HG03442 (cell line): ENCODE measurements around the gene GYPE.
"Not testable (repeated sequence)": the region's sequence is repeated elsewhere in the genome, so short reads cannot be mapped to it uniquely, and the experiment has no call there.

ENCODE experiments used
- ATAC-seq: cut with Tn5 transposase; IDR thresholded peaks from one replicate; pipeline ENCODE4 v1.9.1; 2021; ENCODE audit warnings: mild to moderate bottlenecking, moderate library complexity; ENCODE audit not compliant: unreplicated experiment

GYPE gene

DNA sequence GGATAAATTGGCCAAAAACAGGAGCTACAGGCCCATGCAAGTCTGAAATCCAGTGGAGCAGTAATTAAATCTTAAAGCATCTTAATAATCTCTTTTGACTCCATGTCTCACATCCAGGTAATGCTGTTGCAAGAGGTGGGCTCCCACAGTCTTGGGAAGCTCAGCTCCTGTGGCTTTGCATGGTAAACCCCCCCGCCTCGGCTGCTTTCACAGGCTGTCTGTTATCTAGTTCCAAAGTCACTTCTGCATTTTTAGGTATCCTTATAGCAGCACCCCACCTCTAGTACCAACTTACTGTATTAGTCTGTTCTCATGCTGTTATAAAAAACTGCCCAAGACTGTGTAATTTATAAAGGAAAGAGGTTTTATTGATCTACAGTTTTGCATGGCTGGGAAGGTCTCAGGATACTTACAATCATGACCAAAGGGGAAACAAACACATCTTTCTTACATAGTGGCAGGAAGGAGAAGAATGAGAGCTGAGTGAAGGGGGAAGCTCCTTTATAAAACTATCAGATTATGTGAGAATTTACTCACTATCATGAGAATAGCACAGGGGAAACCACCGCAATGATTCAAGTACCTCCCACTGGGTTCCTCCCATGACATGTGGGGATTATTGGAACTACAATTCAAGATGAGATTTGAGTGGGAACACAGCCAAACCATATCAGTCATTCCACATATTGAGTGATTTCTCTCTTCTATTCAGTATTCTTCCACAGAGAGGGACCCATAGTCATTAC is 34.7 kb downstream of the GYPE start:
- ATAC-seq: not testable (repeated sequence)

- not testable (repeated sequence) for ATAC-seq
Observed at GRCh38 chr4:143869925-143870324, 35.4 kb downstream of the GYPE start.

- not testable (repeated sequence) for ATAC-seq
Observed at GRCh38 chr4:143862716-143863115, 42.6 kb downstream of the GYPE start.

DNA sequence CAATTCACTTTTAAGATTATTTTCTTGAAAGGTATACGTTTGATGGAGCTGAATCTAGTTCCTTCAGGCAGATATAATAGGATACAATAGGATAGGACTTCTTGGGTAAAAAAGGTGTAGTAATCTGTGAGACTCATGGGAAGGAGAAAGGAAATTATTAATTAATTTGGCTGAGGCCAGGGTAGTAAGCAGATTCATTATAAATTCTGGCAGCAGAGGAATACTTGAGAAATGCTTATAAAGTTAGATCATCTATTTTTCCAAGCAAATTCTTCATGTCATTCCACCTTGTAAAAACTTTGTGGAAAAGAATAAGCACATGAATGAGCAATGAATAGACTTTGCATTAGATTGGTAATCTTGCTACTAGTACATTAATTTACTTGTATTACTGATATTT is 46.9 kb downstream of the GYPE start:
- ATAC-seq: no peak

- not testable (repeated sequence) for ATAC-seq
Observed at GRCh38 chr4:143857391-143858336, 47.7 kb downstream of the GYPE start.

DNA sequence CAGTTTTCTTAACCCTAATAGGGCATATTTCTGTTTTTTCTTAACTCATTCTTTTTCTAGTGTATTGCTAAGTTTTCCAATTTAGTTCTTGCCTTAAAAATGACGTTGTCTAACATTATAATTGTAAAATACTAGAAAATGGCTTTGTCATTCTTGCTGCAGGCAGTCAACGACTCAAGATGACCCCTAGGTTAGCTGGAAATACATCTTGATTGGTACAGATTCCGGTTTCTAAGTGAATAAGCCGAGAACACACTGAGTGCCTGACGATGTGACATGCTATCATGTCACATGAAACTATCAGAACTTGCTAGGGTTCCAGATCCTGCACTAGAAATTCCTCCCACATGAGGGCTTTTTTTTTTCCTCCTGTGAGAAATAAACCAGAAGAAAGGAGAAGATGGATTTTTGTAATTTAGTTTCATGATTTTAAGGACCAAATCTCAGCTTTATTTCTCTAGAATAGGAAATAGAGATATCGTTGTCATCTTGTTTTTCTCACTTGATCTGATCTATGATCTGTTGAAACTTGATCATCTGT is 49.3 kb downstream of the GYPE start:
- not testable (repeated sequence) for ATAC-seq

GRCh38 chr4:143854645-143855044 is 50.7 kb downstream of the GYPE start:
- ATAC-seq: not testable (repeated sequence)

- ATAC-seq: not testable (repeated sequence)
Observed at GRCh38 chr4:143849296-143849695, 56.1 kb downstream of the GYPE start.

- ATAC-seq: not testable (repeated sequence)
Observed at GRCh38 chr4:143843506-143843832, 61.9 kb downstream of the GYPE start.

DNA sequence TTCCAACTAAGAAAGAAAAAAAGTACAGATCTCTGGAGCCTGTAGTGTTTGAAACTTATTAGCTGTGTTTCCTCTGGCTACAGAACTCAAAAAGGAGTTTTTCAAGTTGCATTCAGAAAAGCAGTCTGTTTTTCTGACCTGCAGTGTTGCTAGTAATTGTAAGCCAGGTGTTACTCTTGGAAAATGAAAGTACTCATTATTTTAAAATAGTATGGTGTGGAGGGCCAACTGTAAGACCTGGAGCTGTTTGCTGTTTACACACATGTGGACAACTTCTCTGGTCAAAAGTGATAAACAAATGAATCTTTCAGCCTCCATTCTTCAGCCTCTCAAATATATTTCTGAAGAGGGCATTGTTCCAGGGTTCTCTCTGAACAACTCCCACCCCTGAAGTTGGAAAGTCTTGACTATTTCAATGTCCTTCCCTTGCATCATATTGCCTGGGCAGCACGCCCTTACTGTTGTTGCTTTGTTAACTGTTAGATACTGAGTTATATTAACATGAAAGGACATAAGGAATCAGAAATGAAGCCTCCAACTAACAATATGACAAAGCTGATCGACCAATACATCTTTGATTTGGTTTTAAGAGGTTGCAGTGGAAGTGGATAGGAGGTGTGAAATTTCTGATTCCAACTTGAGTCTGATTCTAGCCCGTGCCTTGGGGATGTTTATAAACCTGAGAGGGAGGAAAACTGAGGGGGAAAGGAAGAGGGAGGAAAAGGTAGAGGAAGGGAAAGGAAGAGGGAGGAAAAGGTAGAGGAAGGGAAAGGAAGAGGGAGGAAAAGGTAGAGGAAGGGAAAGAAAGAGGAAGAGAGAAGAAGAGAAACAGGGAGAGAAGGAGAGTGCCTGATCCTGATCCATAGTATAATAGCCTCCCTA is 62.5 kb downstream of the GYPE start:
- ATAC-seq: not testable (repeated sequence)

- ATAC-seq: not testable (repeated sequence)
Observed at GRCh38 chr4:143839413-143839812, 65.9 kb downstream of the GYPE start.

- ATAC-seq: not testable (repeated sequence)
Observed at GRCh38 chr4:143834196-143834595, 71.2 kb downstream of the GYPE start.

GRCh38 chr4:143833676-143834075 is 71.7 kb downstream of the GYPE start:
- ATAC-seq: not testable (repeated sequence)

DNA sequence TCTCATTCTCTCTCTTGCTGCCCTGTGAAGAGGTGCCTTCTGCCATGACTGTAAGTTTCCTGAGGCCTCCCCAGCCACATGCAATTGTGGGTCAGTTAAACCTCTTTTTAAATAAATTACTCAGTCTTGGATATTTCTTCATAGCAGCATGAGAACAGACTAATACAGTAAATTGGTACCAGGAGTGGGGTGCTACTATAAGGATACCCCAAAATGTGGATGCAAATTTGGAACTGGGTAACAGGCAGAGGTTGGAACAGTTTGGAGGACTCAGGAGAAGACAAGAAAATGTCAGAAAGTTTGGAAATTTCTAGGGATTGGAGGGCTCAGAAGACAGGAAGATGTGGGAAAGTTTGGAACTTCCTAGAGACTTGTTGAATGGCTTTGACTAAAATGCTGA is 74.8 kb downstream of the GYPE start:
- not testable (repeated sequence) for ATAC-seq

DNA sequence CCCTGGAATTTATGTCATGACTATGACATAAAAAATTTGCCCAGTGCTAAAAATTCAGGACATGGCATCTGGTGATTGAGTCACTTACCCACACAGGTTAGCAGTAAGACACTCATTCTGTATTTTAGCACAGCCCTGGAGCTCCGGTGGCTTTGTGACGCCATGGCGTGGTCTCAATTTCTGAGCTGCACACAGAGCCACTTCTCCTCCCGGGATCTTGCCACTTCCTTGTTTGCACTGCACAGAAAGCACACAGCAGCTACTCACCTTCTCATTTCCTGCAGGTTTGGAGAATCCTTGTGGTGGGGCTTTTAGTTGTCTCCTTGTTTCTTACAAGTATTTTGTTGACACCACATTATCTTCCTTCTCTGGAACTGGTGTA is 76.1 kb downstream of the GYPE start:
- not testable (repeated sequence) for ATAC-seq
